HG03378 (cell line): ENCODE results near the gene BHLHA9.
"Not testable (repeated sequence)": the region's sequence is repeated elsewhere in the genome, so short reads cannot be mapped to it uniquely, and the experiment has no call there.

Experiments used
- ATAC-seq: cut with Tn5 transposase; IDR thresholded peaks from one replicate; pipeline ENCODE4 v1.9.1; 2021; ENCODE audit warnings: mild to moderate bottlenecking, moderate library complexity; ENCODE audit not compliant: unreplicated experiment

The BHLHA9 gene

DNA sequence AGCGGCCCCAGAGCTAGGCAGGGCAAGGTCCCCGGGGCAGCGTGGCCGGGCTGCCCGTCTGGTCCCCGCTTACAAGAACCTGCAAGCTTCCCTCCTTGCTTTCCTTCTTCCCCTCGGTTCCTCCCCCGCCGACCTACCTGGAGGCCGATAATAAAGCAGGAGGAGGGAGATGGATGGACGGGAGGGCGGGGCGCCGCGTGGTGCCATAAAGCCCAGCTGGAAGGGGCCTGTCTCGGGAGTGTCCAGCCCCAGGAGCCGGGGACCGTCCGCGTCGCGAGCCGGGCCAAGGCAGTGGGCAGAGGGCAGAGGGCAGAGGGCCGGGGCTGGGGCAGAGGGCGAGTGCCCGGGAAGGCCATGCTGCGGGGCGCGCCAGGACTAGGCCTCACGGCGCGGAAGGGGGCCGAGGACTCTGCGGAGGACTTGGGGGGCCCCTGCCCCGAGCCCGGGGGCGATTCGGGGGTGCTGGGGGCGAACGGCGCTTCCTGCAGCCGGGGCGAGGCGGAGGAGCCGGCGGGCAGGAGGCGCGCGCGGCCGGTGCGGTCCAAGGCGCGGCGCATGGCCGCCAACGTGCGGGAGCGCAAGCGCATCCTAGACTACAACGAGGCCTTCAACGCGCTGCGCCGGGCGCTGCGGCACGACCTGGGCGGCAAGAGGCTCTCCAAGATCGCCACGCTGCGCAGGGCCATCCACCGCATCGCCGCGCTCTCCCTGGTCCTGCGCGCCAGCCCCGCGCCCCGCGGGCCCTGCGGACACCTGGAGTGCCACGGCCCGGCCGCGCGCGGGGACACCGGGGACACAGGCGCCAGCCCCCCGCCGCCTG is at the start of gene BHLHA9:
Gene BHLHA9, plus strand, starts transcription at position 235 of the 820 bp plus-strand sequence. Its CDS starts 120 bp downstream, at position 355.
- no peak for ATAC-seq

DNA sequence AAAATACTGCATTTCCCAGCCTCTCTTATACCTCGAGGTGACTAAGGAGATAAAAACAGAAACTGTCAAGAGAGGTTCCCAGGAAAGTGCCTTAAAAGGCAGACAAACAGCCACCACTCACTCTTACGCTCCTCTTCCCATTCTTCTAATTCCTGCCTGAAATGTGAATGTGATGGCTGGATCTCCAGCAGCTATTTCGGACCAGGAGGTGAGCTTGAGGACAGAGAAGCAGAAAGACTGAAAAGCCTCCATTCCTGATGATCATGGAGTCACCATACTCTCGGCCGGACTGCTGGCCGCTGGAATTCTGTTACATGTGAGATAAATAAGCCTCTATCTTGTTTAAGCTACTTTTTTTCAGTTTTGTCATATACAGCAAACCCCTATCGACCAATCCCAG is 49.0 kb upstream of the BHLHA9 start:
- ATAC-seq, result no peak

DNA sequence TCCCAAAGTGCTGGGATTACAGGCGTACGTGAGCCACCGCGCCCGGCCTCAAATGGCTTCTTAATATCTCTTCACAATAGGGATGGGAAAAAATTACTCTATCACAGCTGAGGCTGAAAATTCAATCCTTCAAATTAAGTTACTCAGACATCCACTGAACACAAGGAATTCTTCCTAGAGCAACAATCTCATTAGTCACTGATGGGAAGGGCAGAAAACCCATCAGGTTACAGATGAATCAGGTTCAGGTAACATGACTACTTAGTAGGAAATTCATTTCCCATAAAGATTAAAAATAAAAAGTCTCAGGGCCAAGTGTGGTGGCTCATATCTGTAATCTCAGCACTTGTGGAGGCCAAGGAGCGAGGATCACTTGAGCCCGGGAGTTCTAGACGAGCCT is 47.9 kb upstream of the BHLHA9 start:
- no peak for ATAC-seq

DNA sequence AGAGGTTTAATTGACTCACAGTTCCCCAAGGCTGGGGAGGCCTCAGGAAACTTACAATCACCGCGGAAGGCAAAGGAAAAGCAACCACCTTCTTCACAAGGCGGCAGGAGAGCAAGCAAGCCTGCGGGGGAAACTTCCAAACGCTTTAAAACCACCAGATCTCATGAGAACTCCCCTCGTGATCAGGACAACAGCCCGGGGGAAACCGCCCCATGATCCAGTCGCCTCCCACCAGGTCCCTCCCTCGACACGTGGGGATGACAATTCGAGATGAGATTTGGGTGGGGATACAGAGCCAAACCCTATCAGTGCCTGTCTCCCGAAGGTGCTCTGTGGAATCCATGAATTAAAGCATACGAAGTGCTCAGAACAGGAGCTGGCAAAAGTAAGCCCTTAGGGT is 46.6 kb upstream of the BHLHA9 start:
- no peak for ATAC-seq

DNA sequence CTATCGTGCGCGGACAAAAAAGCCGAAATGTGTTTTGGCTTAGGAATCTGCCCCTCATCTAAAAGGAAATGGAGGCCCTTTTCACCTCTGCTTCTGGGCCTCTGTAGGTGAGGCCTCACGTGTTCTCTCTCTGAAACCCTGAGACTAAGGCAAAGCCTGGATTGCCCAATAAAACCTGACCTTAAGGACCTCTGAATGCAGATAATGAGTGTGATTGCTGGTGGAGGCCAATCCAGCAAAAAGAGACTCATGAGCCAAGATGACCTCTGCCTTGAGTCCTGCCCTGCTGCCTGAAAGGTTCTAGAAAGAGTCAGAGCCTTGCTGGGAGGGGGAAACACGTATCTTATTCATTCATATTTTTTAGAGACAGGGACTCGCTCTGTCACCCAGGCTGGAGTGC is 45.9 kb upstream of the BHLHA9 start:
- ATAC-seq, result no peak

DNA sequence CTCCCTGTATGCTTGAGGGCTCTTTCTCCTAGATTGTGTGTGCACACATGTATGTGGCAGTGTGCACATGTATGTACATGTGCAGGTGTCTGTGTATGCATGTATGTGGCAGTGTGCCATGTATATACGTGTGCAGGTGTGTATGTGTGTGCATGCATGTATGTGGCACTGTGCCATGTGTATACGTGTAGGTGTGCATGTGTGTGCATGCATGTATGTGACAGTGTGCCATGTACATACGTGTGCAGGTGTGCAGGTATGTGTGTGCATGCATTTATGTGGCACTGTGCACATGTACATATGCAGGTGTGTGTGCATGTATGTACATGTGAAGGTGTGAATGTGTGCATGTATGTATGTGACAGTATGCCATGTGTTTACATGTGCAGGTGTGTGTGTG is 43.9 kb upstream of the BHLHA9 start:
- ATAC-seq, result no peak

DNA sequence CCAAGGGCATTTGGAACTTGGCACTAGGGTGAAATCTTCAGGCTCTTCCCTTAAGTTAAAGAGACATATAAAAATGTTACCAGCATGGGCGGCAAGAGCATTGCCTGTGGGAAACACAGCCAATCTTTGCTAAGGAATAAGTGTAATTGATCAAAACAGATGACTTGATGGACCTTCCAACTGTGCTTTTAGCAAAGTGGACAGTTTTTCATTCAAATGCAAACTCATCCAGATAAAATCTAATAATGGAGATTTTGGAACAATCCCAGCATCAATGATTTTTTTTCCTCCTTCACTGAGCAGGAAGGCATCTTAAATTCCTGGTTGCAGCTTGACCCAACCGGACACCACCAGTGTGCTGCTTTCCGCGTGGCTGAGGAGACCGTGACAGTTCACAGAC is 42.9 kb upstream of the BHLHA9 start:
- no peak for ATAC-seq

DNA sequence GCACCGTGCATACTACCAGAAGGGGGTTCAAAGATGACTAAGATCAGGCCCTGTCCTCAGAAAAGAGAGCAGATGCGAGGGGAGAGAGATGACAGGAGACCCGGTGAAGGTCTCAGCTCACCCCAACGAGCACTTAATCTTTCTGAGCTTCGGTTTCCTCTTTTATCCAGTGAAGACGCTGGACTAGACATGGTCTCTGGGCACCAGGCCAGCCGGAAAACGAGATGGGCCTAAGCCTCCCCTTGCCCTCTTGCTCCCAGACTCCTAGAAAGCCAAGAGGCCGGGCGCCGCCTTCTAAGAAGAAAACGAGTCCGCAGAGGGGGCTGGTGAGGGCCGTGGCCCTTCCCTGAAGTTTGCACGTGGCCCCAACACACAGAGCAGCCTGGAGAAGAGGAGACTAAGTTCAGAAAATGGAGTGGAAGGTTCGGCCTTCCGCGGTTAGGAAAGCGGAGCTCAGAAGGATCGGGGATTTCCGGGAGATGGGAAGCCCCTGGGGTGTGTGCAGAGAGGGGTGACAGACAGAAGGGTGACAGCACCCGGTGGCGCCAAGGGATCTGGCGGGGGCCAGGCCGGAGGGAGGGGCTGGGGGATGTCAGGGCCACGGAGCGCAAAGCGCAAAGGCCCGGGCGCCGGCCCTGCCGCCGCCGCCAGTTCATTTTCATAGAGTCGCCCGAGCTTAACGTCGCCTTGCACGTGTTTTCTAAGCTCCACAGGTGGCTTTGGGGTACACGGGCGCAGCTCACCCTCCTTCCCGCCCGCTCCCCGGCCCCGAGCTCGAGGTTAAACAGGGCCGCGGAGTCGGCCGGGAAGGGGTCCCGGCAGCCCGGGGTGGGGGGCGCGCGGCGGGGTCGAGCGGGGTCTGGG is 42.1 kb upstream of the BHLHA9 start:
- ATAC-seq, result no peak

DNA sequence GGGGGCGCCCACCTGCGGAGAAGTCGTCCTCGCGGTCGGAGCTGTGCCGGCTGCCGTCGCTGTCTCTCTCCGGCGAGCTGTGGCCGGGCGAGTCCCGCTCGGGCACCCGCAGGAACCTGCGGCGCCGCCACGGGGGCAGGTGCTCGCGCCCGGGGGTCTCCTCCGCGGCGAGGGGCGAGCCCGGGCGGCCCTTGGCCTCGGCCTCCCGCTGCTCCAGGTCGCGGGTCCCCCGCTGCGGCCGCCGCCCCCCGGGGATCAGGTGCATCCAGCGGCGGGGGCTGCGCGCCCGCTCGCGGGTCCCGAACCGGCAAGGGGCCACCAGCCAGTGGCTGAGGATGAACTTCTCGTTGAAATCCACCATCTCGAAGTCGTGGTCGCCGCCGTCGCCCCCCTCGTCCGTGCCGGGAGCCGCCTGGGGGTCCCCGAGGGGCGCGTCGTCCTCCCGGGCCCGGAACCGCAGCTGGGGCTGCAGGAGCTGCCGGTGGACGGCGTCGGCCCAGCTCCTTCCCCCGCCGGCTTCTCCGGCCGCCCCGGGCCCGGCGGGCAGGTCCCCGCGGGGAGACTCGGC is 41.4 kb upstream of the BHLHA9 start:
- no peak for ATAC-seq

DNA sequence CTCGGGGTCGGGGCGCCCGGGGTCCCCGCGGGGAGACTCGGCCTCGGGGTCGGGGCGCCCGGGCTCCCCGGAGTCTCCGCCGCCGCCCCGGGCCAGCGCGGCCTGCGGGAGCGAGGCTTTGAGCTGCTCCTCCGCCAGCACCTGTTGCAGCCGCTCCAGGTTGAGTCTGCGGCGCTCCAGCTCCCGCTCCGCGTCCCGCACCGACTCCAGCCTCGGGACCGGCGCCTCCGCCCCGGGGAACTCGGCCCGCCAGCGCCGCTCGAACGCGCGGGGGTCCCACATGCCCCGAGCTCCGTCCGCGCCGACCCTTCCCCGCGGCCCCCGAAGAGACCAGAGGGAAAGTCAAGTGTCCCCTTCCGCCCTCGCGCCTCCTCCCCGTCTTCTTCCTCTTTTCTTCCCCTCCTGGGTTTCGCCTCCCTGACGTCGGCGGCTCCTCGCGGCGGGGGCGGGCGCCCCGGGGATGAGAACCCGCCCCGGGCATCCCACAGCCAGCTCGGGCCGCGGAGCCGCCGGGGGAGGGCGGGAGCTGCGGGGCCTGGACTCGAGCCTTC is 40.8 kb upstream of the BHLHA9 start:
- no peak for ATAC-seq

DNA sequence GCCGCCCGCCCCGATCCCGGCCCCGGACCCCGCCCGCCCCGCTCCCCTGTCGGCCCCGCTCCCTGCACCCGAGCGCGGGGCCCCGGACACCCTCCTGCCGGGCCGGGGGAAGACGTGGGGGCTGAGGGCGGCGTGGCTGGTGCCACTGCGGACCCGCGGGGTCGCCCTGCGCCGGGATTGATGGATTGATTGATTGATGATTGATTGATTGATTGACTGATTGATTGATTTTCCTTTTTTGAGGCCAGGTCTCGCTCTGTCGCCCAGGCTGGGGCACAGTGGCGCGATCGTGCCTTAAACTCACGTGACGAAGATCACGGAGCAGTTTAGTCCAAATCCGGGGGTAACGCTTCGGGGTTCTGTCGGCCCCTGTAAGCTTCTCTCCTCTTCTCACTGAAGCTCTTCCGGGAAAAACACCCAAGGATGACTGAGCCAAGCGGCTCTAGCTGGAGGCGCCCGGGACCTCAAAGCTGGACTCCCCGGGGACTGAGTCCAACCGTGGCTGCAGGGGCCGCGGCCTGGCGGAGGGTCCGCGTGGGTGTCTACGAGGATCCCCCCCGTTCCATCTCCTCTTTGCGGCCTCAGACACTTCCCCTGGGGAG is 40.2 kb upstream of the BHLHA9 start:
- ATAC-seq, result no peak

DNA sequence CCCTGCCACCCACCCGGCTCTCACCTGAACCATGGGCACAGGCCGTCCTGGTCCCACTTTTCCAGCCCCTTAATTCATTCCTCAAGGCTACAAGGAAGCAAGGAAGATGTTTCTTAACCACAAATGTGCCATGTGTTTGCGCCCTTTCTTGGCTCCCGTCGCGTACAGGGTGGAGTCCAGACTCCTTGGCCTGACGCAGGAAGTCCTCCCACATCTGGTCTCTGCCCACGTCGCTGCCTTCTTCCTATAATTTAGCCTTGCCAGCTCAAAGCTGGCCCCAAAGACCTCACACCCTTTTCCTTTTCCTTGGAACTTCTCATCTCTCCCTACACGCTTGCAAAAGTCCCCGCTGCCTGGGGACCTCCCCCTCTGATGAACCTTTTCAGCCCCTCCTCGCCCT is 38.8 kb upstream of the BHLHA9 start:
- ATAC-seq, result no peak

DNA sequence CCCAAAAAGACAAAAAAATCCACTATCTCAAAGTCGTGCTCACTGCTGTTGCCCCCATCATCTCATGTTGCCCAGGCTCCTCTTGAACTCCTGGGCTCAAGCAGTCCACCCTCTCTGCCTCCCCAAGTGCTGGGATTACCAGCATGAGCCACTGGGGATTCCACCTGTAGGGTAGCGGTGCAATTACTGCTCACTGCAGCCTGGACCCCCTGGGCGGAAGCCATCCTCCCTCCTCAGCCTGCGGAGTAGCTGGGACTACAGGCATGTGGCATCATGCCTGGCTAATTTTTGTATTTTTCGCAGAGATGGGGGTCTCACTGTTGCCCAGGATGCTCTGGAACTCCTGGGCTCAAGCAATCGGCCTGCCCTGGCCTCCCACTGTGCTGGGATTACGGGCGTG is 37.9 kb upstream of the BHLHA9 start:
- no peak for ATAC-seq

DNA sequence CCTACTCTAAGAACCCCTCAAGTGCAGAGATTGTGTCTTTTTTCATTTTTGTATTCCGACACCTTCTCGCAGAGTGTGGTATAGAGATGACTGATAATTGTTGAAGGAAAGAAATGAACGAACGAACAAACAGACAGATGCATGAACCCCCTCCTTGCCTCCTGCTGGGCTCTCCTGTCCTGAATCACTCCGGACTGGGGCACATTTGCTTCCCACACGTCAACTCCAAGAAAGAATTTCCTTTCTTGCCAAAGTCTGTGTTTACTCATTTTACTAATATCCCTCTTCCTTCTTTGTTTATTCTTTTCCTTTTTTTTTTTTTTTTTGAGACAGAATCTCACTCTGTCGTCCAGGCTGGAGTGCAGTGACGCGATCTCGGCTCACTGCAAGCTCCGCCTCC is 37.5 kb upstream of the BHLHA9 start:
- no peak for ATAC-seq

DNA sequence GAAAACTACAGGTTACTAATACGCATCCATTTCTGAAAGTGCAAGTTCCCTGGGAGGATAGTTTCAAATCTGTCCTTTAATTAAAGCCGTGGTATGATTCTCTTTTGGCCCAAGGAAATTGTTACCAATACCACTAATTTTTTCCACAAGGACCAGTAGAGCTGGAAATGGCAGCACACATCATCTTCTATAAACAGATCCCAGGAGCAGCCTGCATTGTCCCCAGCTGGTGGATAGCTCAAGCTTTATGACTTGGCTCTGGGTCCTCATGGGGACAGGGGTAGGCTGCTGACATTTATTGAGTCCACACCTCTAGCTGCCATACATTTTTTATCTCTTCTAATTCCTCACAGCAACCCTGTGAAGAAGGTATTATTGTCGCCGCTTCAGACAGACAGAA is 35.8 kb upstream of the BHLHA9 start:
- no peak for ATAC-seq

DNA sequence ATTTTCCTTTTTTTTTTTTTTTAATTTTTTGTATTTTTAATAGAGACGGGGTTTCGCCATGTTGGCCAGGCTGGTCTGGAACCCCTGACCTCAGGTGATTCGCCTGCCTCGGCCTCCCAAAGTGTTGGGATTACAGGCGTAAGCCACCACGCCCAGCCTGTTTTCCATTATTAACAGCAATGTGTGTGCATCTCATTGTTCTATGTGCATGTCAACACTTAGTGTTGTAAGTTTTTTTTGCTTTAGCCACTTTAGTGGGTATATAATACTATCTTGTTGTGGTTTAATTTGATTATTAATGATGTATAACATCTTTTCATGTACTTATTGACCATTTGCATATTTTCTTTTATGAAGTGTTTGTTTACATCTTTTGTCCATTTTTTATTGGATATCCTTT is 32.8 kb upstream of the BHLHA9 start:
- ATAC-seq, result no peak

DNA sequence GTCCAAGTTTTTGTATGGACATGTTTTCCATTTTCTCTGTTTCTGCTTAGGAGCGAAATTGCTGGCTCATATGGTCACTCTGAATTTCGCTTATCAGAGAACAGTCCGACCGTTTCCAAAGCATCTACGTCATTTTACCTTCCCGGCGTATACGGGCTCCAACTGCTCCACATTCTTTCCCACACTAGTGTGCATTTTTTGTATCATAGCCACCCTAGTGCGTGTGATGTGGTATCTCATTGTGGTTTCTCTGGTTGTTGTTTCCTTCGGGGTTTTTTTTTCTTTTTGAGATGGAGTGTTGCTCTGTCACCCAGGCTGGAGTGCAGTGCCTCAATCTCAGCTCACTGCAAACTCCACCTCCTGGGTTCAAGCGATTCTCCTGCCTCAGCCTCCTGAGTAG is 31.0 kb upstream of the BHLHA9 start:
- ATAC-seq, result no peak

DNA sequence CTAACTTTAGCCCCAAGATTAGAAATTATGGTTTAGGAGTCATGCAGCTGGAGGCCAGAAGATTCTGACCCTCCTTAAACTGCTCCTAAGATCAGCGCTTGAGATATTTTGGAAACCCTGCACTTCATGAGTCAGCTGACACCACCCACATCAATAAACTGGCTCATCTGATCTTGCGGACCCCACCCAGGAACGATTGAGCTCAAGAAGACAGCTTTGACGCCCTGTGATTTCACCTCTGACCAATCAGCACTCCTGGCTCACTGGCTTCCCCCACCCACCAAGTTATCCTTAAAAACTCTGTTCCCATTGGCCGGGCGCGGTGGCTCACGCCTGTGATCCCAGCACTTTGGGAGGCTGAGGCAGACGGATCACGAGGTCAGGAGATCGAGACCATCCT is 29.8 kb upstream of the BHLHA9 start:
- ATAC-seq, result not testable (repeated sequence)

DNA sequence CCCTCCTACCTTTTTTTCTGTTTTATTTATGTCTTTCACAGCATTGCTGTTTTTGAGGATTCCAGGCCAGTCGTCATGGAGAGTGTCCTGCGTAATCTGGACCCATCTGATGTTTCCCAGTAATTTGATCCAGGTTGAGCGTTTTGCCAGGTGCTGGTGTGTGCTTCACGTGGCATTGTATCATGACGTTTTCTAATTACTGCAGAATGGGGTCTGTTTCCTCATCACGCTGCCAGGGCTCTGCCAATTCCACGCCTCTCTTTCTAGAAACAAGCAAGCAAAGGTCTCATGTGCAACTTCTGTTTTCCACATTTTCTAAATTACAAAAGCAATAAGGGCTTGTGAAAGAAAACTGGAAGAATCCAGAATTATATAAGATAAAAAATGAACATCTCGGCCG is 28.3 kb upstream of the BHLHA9 start:
- ATAC-seq, result no peak

DNA sequence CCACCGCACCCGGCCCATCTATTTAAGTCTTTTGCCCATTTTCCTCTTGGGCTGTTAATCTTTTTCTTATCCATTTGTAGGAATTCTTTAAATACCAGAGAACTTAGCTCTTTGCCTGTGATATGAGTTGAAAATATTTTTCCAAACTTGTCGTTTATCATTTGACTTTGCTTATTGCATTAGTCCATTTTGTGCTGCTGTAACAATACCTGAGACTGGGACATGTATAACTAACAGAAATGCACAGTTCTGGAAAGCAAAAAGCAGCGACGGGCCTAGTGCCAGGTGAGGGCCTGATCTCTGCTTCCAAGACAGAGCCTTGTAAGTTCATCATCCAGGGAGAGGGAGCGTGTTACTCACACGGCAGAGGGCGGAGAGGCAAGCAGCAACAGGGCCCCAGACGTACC is 25.6 kb upstream of the BHLHA9 start:
- no peak for ATAC-seq
